GM19463 (cell line): Measurements from ENCODE around the gene ASTN2.
"Not testable (repeated sequence)": the region's sequence is repeated elsewhere in the genome, so short reads cannot be mapped to it uniquely, and the experiment has no call there.

Experiments
- ATAC-seq: cut with Tn5 transposase; IDR thresholded peaks from one replicate; pipeline ENCODE4 v1.9.1; 2021; ENCODE audit warnings: mild to moderate bottlenecking, moderate library complexity; ENCODE audit not compliant: unreplicated experiment

The ASTN2 gene

DNA sequence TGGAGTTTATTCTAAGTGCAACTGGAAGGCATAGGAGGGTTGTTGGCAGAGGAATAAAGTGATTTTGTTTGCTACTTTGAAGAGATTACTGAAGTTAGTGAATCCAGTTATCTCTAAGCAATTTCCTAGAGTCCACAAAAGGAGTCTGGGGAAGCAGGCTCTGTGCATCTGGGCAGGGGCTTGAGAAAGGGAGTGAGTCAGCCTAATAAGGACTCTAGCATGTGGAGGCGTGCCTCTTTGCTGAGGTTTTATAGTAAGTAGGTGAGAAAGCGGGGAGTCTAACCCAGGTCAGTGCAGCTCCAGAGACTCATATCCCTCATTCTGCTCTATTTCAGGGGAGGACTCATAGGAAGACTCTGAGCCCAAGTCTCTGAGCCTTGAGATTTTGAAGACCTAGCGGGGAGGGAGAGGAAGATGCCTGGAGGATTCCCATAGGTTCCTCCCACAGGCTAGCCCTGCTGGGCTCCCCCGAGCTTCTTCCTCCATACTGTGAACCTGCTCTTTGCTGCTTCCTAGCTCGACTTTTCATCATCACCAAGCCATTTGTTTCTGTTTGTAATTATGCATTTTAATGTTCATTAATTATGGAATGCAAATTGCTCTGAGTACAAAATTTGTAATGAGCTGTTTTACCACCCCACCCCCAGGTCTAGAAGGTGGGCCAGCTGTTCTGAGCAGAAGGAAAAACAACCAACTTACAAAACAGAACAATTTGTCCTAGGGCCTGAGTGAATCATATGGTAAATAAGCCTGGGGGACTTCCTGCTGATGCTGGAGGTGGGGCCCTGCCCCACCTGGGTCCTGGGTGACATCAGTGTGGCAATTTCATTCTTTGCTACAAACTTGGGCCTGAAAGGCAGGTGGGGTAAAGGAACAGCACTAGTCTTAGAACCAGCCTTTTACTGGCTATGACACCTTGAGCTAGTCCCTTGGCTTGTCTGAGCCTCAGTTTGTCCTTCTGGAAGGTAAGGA is 577.6 kb downstream of the ASTN2 start:
- no peak for ATAC-seq

DNA sequence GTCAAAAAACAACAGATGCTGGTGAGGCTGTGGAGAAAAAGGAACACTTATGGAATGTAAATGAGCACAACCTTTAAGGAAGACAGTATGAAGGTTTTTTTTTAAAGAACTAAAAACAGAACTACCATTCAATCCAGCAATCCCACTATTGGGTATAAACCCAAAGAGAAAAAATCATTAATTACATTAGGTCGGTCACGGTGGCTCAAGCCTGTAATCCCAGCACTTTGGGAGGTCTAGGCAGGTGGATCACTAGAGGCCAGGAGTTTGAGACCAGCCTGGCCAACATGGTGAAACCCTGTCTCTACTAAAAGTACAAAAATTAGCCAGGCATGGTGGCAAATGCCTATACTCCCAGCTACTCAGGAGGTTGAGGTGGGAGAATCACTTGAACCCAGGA is 584.5 kb downstream of the ASTN2 start:
- ATAC-seq, result not testable (repeated sequence)

DNA sequence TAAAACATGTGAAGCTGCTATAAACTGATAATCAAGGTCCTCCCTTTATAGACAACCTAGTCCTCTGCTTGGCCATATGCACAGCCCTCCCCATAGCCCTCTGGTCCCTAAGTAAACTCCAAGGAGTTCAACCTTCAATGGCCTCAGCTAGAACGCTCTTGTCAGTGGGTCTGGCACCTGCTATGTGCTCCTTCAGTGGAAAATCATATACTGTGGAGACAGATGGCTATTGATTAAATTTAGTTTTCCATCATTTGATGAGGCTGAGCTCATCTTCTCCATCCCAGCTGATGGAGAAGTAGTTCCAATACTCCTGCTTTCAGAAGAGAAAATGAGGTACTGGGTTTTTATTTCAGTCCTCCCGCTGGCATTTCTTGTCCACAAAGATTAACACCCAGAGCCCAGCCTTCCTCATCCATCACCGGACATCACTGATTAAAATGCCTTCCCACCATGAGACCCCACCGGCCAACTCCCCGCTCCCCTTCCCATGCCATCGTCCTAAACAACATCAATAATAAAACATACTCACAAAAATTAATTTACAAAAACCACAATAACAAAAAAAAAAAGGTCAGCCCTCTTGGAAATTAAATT is 593.1 kb downstream of the ASTN2 start:
- ATAC-seq, result no peak

DNA sequence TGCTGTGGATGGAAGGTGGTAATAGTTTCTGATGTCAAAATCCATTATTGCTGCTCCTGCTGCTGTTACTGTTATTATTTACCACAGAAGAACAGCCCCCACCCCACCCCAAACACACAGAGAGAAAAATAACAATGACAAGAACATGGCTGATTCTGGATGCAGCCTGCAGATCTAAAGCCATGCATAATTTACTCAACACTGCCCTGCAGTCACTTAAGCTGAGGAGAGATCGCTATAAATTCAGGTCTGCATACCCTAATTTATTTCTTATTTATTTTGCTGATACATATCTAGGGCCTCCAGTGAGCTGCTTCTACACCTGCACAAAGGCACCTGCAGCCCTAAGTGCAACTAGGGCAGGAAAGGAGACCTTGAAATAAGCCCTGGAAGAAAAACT is 595.7 kb downstream of the ASTN2 start:
- ATAC-seq, result no peak

DNA sequence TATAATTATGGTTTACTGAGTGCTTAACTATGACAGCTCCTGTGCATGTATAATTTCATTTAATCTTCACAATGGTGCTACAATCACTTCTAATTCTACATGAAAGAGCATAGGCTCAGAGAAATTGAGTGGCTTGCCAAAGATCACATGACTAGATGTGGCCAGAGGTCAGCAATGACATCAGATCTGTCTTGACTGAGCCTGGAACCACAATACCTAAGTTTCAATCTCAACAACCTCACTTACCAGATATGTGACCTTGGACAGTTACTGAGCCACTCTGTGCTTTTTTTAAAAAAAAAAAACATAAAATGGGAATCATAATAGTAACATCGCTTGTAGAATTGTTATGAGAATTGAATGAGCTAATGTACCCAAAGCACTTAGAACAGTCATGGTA is 597.1 kb downstream of the ASTN2 start:
- ATAC-seq, result no peak

DNA sequence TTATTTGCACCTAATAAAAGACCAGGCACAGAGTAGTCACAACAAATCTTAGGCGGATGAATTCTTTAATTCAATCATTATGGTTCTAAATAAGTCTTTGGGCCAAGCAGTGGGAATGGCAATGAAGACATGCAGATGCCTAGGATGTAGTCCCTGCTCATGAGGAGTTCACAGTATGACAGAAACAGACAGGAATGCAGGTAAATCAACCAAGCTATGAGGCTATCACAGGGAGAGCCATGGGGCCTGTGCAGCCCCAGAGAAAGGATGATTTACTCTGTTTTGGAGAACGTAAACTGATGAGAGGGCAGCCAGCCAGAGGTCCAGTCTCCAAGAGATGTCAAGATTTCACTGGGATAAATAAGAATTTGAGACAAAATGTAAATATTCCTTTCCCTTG is 598.4 kb downstream of the ASTN2 start:
- ATAC-seq, result no peak

DNA sequence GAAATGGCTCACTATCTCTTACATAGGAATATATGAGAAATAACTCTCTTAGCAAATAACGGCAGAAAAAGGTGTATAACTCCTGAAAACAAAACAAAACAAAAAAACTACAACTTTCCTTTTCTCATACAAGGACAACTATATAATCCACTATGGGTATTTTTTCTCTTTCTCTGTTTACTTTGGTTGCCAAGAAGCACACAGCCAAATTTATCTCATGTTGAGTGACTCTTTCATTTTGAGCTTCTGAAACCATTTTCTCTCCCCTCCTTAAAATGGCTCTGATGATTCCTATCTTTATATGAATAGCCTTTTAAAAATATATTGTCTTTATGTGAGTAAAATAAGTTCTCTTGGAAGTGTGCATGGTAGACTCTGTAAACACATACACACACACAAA is 599.0 kb downstream of the ASTN2 start:
- ATAC-seq, result no peak

DNA sequence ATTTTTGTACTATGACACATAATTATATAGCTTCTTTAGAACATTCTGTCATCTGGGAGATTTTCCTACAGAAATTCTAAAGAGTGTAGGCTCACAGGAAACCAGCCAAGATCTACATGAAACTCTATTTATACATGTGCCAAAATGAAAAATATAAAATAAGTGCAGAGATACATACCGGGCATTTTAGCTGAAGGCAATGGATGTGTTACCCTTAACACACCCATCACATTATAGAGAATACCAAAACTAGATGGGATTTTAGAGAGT is 601.9 kb downstream of the ASTN2 start:
- no peak for ATAC-seq

DNA sequence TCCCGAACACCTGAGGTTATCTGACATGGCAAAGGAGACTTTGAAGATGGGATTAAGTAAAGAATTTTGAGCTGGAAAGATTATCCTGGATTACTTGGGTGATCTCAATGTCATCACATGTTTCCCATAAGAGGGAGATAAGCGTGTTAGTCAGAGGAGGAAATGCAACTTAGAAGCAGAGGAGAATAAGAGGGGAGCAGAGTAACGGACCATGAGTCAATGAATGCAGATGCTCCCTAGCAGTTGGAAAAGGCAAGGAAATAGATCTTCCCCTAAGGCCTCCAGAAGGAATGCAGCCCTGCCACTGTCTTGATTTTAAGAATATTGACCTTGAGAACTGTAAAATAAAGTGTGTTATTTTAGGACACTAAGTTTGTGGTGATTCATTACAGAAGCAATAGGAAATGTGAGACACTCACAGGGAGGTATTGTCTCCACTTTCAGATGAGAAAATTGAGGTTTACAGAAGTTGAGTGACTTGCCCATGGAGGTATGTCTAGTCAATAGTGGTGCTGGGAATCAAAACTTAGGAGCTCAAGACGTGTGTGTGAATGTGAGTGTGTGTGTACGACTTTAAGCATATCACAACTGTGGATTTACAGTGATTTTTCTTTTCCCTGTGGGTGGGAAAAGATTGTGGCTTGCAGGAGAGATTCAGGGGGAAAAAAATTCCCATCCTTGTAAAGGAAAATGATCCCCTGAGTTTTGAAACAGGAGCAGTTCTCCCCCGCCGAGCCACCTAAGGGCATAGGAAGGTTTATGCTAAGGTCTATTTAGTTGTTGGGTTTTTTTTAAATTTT is 602.4 kb downstream of the ASTN2 start:
- no peak for ATAC-seq

DNA sequence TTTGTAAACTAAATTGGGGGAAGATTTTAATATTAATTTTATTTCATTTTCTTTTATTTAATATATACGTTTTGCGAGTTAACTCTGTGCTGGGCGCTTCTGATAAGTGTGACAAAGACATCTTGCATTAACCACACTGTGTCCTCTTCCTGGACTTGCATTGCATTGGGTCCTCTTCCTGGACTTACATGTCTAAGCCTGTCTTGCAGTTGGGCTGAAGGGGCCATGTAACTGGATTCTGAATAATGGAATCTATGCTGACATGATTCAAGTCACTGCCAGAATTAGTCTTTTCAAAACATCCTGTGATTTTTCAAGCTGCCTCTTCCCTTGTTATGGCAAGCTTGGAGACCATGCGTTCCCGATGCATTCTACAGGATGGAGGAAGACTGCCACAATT is 605.2 kb downstream of the ASTN2 start:
- no peak for ATAC-seq

DNA sequence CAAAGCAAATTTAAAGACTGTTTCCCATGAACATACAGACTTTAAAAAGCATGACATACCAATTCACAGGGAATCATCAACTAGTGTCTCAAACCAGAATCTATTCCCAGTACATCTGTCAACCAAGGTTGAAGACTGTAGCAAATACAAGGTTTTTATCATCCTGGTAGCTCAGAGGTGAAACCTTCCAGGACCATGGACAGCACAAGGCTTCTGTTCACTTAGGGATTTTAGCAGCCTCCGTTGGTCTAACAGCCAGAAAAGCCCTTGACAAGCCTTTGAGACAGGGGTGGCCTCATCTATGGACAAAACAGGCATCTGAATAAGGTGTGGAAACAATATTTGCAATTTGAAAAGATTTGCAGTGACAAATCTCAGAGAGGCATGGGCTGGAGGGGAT is 608.8 kb downstream of the ASTN2 start:
- no peak for ATAC-seq

DNA sequence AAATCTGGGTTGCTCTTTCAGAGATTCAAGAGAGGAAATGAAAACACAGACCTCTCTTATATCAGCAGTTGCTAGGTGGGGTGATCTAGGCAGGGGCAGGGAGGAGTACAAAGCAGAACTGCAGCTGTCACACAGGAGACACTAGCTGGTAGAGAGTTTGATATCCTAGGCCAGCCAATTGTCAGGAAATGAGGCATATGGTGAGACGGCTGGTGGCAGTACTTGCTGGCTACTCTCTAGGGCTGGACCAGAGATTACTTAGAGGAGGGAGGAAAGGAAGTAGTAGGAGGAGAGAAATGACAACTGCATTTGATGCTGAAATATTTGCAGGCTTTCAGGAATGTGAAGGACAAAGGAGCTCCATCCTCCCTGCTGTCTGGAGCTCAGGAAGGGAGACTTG is 614.0 kb downstream of the ASTN2 start:
- ATAC-seq, result no peak

DNA sequence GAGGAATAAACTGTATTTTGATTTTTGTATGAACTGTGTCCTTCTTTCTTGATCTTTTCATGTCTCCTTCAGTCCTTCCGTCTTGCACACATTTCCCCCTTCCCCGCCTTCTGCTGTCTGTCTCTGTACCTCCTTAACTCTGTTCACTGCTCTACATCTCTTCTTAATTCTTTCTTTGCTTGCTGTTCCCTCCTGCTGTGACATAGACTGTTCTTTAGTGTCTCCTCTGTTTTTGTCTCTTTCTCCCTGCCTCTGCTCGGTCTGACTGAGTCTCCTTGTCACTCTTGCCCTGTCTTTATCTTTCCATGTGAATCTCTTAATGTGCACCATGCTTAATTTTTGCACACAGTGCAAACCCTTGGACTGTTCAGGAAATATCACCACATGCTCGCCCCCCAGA is 614.8 kb downstream of the ASTN2 start:
- ATAC-seq, result no peak

DNA sequence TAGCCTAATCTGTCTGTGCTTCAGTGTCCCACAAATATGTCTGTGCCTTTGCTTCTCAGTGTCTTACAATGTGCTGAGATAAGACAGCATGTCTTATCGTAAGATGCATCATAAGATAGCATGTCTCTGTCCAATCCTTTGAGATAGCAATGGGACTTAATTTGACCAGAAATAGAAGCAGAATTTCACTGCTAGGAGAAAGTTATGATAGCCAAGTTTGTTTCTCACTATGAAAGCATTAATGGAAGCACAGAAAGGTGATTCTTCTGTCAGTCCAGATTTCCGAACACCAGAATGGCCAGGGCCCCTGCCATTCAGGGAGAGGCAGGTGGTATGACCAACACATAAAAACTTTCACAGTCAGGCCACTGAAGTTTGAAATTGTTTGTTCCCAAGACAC is 616.3 kb downstream of the ASTN2 start:
- no peak for ATAC-seq

DNA sequence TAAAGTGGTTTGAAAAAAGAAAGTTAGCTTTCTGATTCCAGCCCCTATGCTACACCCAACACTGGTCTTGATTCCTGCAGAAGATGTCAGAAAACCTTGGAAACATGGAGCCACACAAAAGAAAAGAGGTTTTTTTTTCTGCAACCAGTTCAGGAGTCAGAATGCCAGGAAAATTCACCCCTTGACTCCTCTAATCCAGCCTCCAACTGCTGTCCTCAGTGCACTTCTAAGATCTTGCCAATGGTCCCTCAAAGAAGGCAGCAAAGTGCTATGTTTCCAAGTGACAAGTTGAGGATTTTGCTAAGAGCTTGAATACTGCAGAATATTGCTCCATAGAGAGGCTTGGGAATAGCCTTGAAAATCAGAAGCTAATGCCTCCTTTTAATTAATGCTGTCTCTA is 617.6 kb downstream of the ASTN2 start:
- no peak for ATAC-seq

DNA sequence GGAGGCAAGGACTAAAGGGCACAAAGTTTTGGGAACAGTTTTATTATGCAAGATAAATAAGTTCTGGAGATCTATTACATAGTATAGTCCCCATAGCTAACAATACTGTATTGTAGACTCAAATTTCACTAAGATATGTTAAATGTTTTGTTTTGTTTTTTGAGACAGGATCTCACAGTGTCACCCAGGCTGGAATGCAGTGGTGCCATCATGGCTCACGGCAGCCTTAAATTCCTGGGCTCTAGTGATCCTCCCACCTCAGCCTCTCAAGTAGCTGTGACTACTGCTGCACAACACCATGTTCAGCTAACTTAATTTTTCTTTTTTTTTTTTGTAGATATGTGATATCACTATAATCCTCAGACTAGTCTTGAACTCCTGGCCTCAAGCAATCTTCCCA is 618.2 kb downstream of the ASTN2 start:
- no peak for ATAC-seq

DNA sequence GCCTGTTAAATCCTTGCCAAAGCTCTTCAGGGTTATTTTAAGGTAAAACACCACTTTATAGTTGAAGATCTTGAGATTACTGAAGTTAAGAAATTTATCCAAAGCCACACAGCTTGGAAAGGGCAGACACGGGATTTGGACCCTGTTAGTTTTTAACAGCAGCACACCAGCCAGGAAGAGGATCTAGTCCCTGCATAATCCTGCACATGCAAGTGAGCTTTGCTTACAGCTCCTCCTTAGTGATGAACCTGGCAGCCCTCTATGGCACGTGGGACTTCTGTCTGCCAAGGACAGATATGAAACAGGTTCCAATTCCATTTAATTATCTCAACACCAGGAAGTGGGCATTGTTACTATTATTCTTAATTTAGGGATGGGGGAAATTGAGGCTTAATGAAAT is 619.0 kb downstream of the ASTN2 start:
- ATAC-seq, result no peak

DNA sequence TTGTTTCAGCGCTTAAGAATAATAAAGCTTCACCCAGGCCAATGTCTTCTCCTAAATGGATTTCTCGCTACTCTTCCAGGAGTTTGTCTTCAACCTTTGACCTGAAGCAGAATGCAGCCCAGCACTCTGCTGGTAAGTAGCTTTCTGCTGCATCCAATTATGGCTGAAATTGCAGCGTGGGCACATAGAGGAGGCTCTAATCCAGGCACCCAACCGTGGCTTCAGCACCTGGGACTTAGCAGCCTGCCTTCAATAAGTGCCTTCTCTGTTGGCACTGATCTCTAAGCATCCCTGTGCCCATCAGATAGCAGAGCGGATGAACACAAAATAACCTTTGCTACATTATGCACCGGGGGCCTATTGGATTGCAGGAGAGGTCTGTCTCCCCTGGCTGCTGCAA is 622.6 kb downstream of the ASTN2 start:
- ATAC-seq, result no peak

DNA sequence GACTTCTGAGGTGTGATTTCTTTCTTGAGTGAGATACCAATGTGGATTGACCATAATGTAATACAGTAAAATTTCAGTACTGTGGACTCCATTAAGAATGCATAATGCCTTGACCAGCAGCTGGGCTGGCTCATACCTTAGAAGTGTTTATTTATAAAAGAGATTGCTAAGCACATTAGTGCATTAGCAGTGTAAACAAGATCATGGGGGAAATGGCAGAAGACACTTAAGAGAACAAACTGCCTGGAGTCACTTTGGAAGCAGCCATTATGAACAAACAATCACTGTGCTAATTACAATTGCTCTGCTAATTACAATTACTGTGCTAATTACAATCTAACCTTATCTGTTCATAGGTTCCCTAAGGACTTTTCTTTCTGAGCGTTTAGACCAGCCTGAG is 623.5 kb downstream of the ASTN2 start:
- ATAC-seq, result no peak

DNA sequence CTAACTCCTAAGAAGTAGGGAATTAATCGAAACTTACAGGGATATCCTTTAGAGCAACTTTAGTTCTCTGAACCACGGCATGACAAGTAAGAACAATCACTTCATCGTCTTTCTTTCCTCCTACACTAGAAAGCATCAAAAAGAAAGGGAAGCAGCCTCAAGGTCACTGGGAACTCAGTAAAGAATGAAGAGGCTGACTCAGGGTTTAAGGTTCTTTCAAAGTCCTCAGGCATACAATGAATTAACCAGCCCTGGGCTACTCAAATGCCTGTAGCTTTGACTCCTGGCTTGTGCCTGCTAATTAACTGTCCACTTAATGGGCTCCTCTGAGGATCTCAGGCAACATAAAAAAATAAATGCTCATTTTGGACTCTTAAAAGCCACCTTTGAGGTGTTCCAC is 625.8 kb downstream of the ASTN2 start:
- ATAC-seq, result no peak

DNA sequence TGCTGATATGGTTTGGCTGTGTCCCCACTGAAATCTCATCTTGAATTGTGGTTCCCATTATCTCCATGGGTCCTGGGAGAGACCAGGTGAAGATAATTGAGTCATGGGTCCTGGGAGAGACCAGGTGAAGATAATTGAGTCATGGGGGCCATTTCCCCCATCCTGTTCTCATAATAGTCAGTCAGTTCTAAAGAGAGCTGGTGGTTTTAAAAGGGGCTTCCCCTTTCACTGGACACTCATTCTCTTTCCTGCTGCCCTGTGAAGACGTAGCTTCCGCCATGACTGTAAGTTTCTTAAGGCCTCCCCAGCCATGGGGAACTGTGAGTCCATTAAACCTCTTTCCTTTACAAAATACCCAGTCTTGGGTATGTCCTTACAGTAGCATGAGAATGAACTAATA is 628.1 kb downstream of the ASTN2 start:
- no peak for ATAC-seq

DNA sequence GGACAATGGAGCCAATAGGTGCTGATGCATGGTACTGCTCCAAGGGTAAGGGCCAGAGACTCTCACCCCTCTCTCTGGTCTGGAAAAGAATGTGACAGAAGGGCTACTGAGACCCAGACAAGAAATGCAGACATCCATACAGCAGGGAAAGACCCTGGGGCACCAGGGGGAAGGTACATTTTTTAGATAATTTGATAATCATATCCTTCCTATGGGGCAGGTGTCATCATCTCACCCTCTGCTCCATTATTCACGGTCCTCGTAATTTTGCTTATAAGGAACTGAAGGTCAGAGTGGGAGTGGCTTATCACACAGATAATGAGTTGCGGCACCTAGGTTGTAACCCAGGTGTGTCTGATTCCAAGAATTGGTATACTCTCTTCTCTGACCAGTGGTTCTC is 637.7 kb downstream of the ASTN2 start:
- ATAC-seq, result no peak
